IPS-18c (cell line): ENCODE data around the gene ZNF570.
A peak's percentile ranks its signal among the peaks of the same experiment; 100 is the strongest.

Experiments
- H3K4me3 ChIP-seq: 2 replicates; pipeline ENCODE4 v1.7.0; 2013; ENCODE audit warnings: low read depth, mild to moderate bottlenecking, low read length, moderate library complexity; ENCODE audit not compliant: insufficient read depth
- H3K9me3 ChIP-seq: one replicate; pipeline ENCODE4 v1.6.1; 2013; ENCODE audit warnings: mild to moderate bottlenecking, low read length, moderate library complexity; ENCODE audit not compliant: control insufficient read depth, insufficient read depth

Gene ZNF570

DNA sequence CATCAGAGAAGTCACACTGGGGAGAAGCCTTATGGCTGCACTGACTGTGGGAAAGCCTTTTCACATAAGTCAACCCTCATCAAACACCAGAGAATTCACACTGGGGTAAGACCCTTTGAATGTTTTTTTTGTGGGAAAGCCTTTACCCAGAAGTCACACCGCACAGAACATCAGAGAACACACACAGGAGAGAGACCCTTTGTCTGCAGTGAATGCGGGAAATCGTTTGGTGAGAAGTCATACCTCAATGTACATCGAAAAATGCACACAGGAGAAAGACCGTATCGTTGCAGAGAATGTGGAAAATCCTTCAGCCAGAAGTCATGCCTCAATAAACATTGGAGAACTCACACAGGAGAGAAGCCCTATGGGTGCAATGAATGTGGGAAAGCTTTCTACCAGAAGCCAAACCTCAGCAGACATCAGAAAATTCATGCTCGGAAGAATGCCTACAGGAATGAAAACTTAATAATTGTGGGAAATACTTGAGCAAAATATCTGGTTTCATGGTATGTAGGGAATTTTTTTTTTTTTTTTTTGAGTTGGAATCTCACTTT is 68.3 kb downstream of the ZNF570 start:
- Histone ChIP-seq H3K4me3 (peak overlapping the region; percentile 20; the same call in 1 of the 2 replicates), H3K9me3 (peaks cover 25% of the 10 kb centered on the region)
